HepG2 (cell line): ENCODE measurements around the gene TTBK1. TPM values are rescaled to one million over a fixed set of nuclear protein-coding genes. Genes with fewer than 3 reads are reported as not detected.

Experiments used
- AHDC1 ChIP-seq: sonication (generic); formaldehyde crosslinking; IDR thresholded peaks from 2 replicates; pipeline ENCODE4 v1.5.1; 2020; ENCODE audit warnings: mild to moderate bottlenecking, missing genetic modification reagents, borderline replicate concordance
- ARNT ChIP-seq: fragments of 450-650 bp; IDR thresholded peaks from 2 replicates; pipeline ENCODE4 v1.6.1; 2017
- FIP1L1 ChIP-seq: fragments of 200-400 bp; formaldehyde crosslinking; IDR thresholded peaks from 2 replicates; pipeline ENCODE4 v1.6.1; 2018; ENCODE audit warnings: low read depth, mild to moderate bottlenecking, low read length, moderate library complexity, borderline replicate concordance; ENCODE audit not compliant: insufficient read depth
- FOXC1 ChIP-seq: sonication (generic); formaldehyde crosslinking; IDR thresholded peaks from 2 replicates; pipeline ENCODE4 v1.8.0; 2022; ENCODE audit warnings: mild to moderate bottlenecking, missing genetic modification reagents, borderline replicate concordance
- GLI4 ChIP-seq: sonication (generic); formaldehyde crosslinking; IDR thresholded peaks from 2 replicates; pipeline ENCODE4 v1.5.1; 2020; ENCODE audit warnings: missing genetic modification reagents, mild to moderate bottlenecking, moderate library complexity, borderline replicate concordance
- MXD1 ChIP-seq: sonication (generic); formaldehyde crosslinking; IDR thresholded peaks from 2 replicates; pipeline ENCODE4 v1.4.0; 2020; ENCODE audit warnings: mild to moderate bottlenecking, missing genetic modification reagents
- NCOA5 ChIP-seq: sonication (generic); formaldehyde crosslinking; IDR thresholded peaks from 2 replicates; pipeline ENCODE4 v1.4.0; 2020; ENCODE audit warnings: missing genetic modification reagents
- NCOR1 ChIP-seq: fragments of 200-600 bp; sonication (generic); IDR thresholded peaks from 2 replicates; pipeline ENCODE4 v1.7.0; 2017; ENCODE audit warnings: antibody characterized with exemption, low read length, borderline replicate concordance
- NR1H2 ChIP-seq: sonication (generic); formaldehyde crosslinking; IDR thresholded peaks from 2 replicates; pipeline ENCODE4 v1.8.1; 2022; ENCODE audit warnings: low read depth, missing genetic modification reagents, borderline replicate concordance
- PLSCR1 ChIP-seq: sonication (generic); formaldehyde crosslinking; IDR thresholded peaks from 2 replicates; pipeline ENCODE4 v1.5.0; 2020; ENCODE audit warnings: missing genetic modification reagents, mild to moderate bottlenecking, borderline replicate concordance
- SPEN ChIP-seq: sonication (generic); formaldehyde crosslinking; IDR thresholded peaks from 2 replicates; pipeline ENCODE4 v1.5.1; 2020; ENCODE audit warnings: low read depth, mild to moderate bottlenecking, missing genetic modification reagents
- SSRP1 ChIP-seq: IDR thresholded peaks from 2 replicates; pipeline ENCODE4 v1.6.1; 2016; ENCODE audit warnings: control low read depth
- YEATS4 ChIP-seq: sonication (generic); formaldehyde crosslinking; IDR thresholded peaks from 2 replicates; pipeline ENCODE4 v1.4.0; 2020; ENCODE audit warnings: missing genetic modification reagents, borderline replicate concordance
- ZBTB42 ChIP-seq: sonication (generic); formaldehyde crosslinking; IDR thresholded peaks from 2 replicates; pipeline ENCODE4 v1.5.0; 2020; ENCODE audit warnings: mild to moderate bottlenecking, missing genetic modification reagents
- ZNF136 ChIP-seq: sonication (generic); formaldehyde crosslinking; IDR thresholded peaks from 2 replicates; pipeline ENCODE4 v1.8.1; 2022; ENCODE audit warnings: low read depth, mild to moderate bottlenecking, moderate library complexity, missing genetic modification reagents
- ZNF333 ChIP-seq: sonication (generic); formaldehyde crosslinking; IDR thresholded peaks from 2 replicates; pipeline ENCODE4 v1.4.0; 2020; ENCODE audit warnings: mild to moderate bottlenecking, missing genetic modification reagents, borderline replicate concordance
- ZNF343 ChIP-seq: sonication (generic); formaldehyde crosslinking; IDR thresholded peaks from 2 replicates; pipeline ENCODE4 v1.4.0; 2020; ENCODE audit warnings: mild to moderate bottlenecking, missing genetic modification reagents
- ZNF556 ChIP-seq: sonication (generic); formaldehyde crosslinking; IDR thresholded peaks from 2 replicates; pipeline ENCODE4 v1.4.0; 2020; ENCODE audit warnings: mild to moderate bottlenecking, missing genetic modification reagents, borderline replicate concordance
- ZNF557 ChIP-seq: sonication (generic); formaldehyde crosslinking; IDR thresholded peaks from 2 replicates; pipeline ENCODE4 v1.4.0; 2020; ENCODE audit warnings: missing genetic modification reagents
- ZNF572 ChIP-seq: sonication (generic); formaldehyde crosslinking; IDR thresholded peaks from 2 replicates; pipeline ENCODE4 v1.5.1; 2020; ENCODE audit warnings: mild to moderate bottlenecking, missing genetic modification reagents
- ZNF790 ChIP-seq: sonication (generic); formaldehyde crosslinking; IDR thresholded peaks from 2 replicates; pipeline ENCODE4 v1.8.0; 2022; ENCODE audit warnings: missing genetic modification reagents, mild to moderate bottlenecking, borderline replicate concordance
- ZNF816 ChIP-seq: sonication (generic); formaldehyde crosslinking; IDR thresholded peaks from 2 replicates; pipeline ENCODE4 v1.8.0; 2022; ENCODE audit warnings: missing genetic modification reagents, mild to moderate bottlenecking, borderline replicate concordance
- ZSCAN29 ChIP-seq: sonication (generic); formaldehyde crosslinking; conservative IDR thresholded peaks from 2 replicates; pipeline ENCODE4 v1.4.0; 2020; ENCODE audit warnings: mild to moderate bottlenecking, missing genetic modification reagents
- polyA plus RNA-seq, 8 experiments: library from polyadenylated mRNA; depleted of rRNA in 3 of 8; stranded (reverse) in 7 of 8; unstranded in 1 of 8; fragments of >200 nt; fragmentation: Illumina TruSeq in 4 of 8; extraction: Trizol in 4 of 8; gene quantifications; 2 replicates each; pipeline versions ENCODE4 v1.2.1 to v1.2.3, GENCODE V29; 2011 to 2016; ENCODE audit warnings: low read depth in 4 of 8, missing spikeins in 1 of 8, mixed read lengths in 1 of 8; ENCODE audit not compliant: insufficient read depth in 1 of 8
- total RNA-seq, 5 experiments: library from RNA; depleted of rRNA; stranded (reverse); fragments of >200 nt; fragmentation: Illumina TruSeq; extraction: Trizol; gene quantifications; 2 replicates each; pipeline ENCODE4 v1.2.3, GENCODE V29; 2016; ENCODE audit warnings: low read depth in 1 of 5

The TTBK1 gene
- total and polyA plus RNA-seq, 2 of the 13 experiments (the other 11 are each of a cell fraction or from before 2014, with no cell fraction given): 0.24 to 0.33 TPM

GRCh38 chr6:43263314-43264178 lies 20.3 kb downstream of the TTBK1 start (continued):
- peak; percentile 68; the same call in 1 of the 2 replicates for TF ChIP-seq SSRP1 (CRISPR knock-in tag)
- TF ChIP-seq FOXC1 (CRISPR knock-in tag): no peak
- peak; percentile 77; the same call in 1 of the 2 replicates for TF ChIP-seq ZNF556 (CRISPR knock-in tag)
- TF ChIP-seq AHDC1 (CRISPR knock-in tag): no peak
- no peak for TF ChIP-seq ARNT
- no peak for TF ChIP-seq NCOA5 (CRISPR knock-in tag)
- TF ChIP-seq ZNF343 (CRISPR knock-in tag): peak; percentile 82; the same call in 1 of the 2 replicates
- no peak for TF ChIP-seq ZNF816 (CRISPR knock-in tag)
- peak; percentile 72; the same call in 1 of the 2 replicates for TF ChIP-seq SPEN
- TF ChIP-seq GLI4 (CRISPR knock-in tag): peak; percentile 69; the same call in 1 of the 2 replicates
- TF ChIP-seq ZNF136 (CRISPR knock-in tag): peak; percentile 84; the same call in 1 of the 2 replicates
- TF ChIP-seq ZNF790: no peak
- TF ChIP-seq ZNF572 (CRISPR knock-in tag): 0 out of 2 replicates have a peak, but pooled peaks have one; percentile 12
- TF ChIP-seq ZNF333 (CRISPR knock-in tag): no peak; the same call in 1 of the 2 replicates
- TF ChIP-seq NR1H2 (CRISPR knock-in tag): no peak
- TF ChIP-seq ZNF557 (CRISPR knock-in tag): no peak
- no peak for TF ChIP-seq FIP1L1
- TF ChIP-seq NCOR1: no peak
- TF ChIP-seq YEATS4 (CRISPR knock-in tag): no peak
- TF ChIP-seq ZBTB42 (CRISPR knock-in tag): no peak
- no peak for TF ChIP-seq PLSCR1 (CRISPR knock-in tag)
- TF ChIP-seq MXD1 (CRISPR knock-in tag): no peak
- TF ChIP-seq ZSCAN29: no peak
